Measurements from ENCODE around the gene UBASH3B. TPM values are rescaled to one million over a fixed set of nuclear protein-coding genes. Genes with fewer than 3 reads are reported as not detected.
A peak's percentile ranks its signal among the peaks of the same experiment; 100 is the strongest.

UBASH3B gene
- total and polyA plus RNA-seq, 7 donors = 1.4 to 17.5 (median 8.5) TPM

DNA sequence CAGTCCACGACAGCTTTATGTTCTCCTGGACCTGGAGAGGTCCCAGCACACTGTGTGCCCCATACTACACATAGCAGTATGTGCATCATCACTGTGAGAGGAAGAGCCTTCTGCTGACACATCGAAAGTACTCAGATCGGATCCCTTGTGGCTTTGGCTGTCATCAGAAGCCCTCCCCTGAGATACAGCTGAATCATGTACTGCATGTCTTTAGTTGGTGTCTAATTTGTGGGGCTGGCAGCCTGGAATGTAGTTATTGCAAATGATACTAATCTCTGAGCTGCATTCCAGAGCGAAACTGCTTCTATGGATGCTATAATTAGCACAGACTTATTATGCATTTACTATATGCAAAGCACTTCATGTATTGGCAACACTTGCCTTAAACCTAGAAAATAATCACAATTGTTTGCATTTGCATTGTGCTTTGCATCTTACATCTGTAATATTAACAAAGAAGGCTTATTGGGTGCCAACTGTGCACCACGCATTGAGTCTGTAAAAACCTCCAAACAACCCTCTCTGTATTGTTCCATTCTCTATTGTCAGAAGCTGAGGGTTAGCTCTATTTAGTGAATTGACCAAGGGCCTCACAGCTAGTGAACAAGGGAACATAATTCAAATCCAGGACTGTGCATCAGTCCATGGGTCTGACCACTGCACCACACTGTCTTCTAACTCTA lies 93.6 kb downstream of the UBASH3B start:
- H3K36me3 ChIP-seq (ENCODE audit: insufficient read depth in 1 of 2, low read depth in 1 of 2) = no peaks in the 10 kb centered on the region
- H3K27ac ChIP-seq = no peak overlapping the region
- DNase-seq (no peak), ATAC-seq (peak; percentile 57 to 80 (median 71))
- intact Hi-C loops (cut with DNase I) = no loop called here
- H3K4me3 ChIP-seq = no peak overlapping the region
- H3K4me1 ChIP-seq = no peaks in the 10 kb centered on the region
- TF ChIP-seq CTCF (IDR thresholded peaks at IDR 0.05) = no peak
- WGBS, 3 donors = 49 to 61% (median 60%) methylated on average over 5 of the region's 5 CpGs
- H3K27me3 ChIP-seq (ENCODE audit: insufficient read depth in 3 of 3, low read length in 2 of 3) = no peaks in the 10 kb centered on the region
- no peaks in the 10 kb centered on the region for H3K9me3 ChIP-seq

DNA sequence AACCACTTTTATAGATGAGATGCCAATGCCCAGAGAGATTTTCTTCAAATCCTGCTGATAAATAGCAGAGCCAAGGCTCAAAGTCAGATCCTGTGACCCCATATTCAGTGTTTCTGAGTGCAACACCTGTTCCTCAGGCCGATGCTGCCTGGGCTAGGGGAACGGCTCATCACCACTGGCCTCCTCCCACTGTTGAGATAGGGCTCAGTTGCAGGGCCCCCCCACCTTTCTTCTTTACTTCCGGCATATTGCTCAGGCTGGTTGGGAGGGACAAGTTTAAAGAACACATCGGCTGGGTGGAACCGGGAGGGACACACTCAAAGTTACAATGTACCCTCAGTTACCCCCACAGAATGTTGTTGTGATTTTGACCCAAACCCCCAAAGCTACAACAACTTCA lies 94.5 kb downstream of the UBASH3B start:
- 74 to 81% (median 77%) methylated on average over 5 of the region's 5 CpGs for WGBS, 3 donors
- no peak for TF ChIP-seq CTCF (IDR thresholded peaks at IDR 0.05)
- Histone ChIP-seq H3K27ac (no peak overlapping the region), H3K36me3 (ENCODE audit: insufficient read depth in 1 of 2, low read depth in 1 of 2) (no peaks in the 10 kb centered on the region), H3K27me3 (ENCODE audit: insufficient read depth in 3 of 3, low read length in 2 of 3) (no peaks in the 10 kb centered on the region), H3K4me3 (no peak overlapping the region), H3K4me1 (no peaks in the 10 kb centered on the region), H3K9me3 (no peaks in the 10 kb centered on the region)
- DNase-seq = no peak
- no peak for ATAC-seq
- intact Hi-C loops (cut with DNase I) = no loop called here

- TF ChIP-seq CTCF (IDR thresholded peaks at IDR 0.05) = no peak
- ATAC-seq (no peak), DNase-seq (no peak)
- 69 to 78% (median 73%) methylated on average over 5 of the region's 5 CpGs for WGBS, 3 donors
- Histone ChIP-seq H3K36me3 (ENCODE audit: insufficient read depth in 1 of 2, low read depth in 1 of 2) (no peaks in the 10 kb centered on the region), H3K27ac (no peak overlapping the region), H3K4me1 (no peaks in the 10 kb centered on the region), H3K4me3 (no peak overlapping the region), H3K27me3 (ENCODE audit: insufficient read depth in 3 of 3, low read length in 2 of 3) (no peaks in the 10 kb centered on the region), H3K9me3 (no peaks in the 10 kb centered on the region)
- intact Hi-C loops (cut with DNase I) = no loop called here
These were observed 96.0 kb downstream of the UBASH3B start for GRCh38 chr11:122751292-122752070.

GRCh38 chr11:122754028-122754427 lies 98.5 kb downstream of the UBASH3B start:
- no peak overlapping the region for H3K27ac ChIP-seq
- H3K27me3 ChIP-seq (ENCODE audit: insufficient read depth in 3 of 3, low read length in 2 of 3) = no peaks in the 10 kb centered on the region
- no peaks in the 10 kb centered on the region for H3K4me1 ChIP-seq
- intact Hi-C loops (cut with DNase I) = no loop called here
- no peak overlapping the region for H3K4me3 ChIP-seq
- H3K36me3 ChIP-seq (ENCODE audit: insufficient read depth in 1 of 2, low read depth in 1 of 2) = no peaks in the 10 kb centered on the region
- 69 to 87% (median 85%) methylated on average over 3 of the region's 3 CpGs for WGBS, 3 donors
- DNase-seq (no peak), ATAC-seq (no peak)
- no peaks in the 10 kb centered on the region for H3K9me3 ChIP-seq
- TF ChIP-seq CTCF (IDR thresholded peaks at IDR 0.05) = no peak
